K562 (cell line): ENCODE measurements around the gene COMMD4. TPM values are rescaled to one million over a fixed set of nuclear protein-coding genes. Genes with fewer than 3 reads are reported as not detected.

Source experiments
- BHLHE40 ChIP-seq: IDR thresholded peaks from 2 replicates; pipeline ENCODE4 v1.6.1; 2011; ENCODE audit warnings: low read length, improper control_type of control experiment
- L3MBTL2 ChIP-seq: fragments of 450-650 bp; IDR thresholded peaks from 2 replicates; pipeline ENCODE4 v1.6.1; 2016; ENCODE audit warnings: mild to moderate bottlenecking, moderate library complexity
- MCM2 ChIP-seq: fragments of 450-650 bp; IDR thresholded peaks from 2 replicates; pipeline ENCODE4 v1.6.1; 2017; ENCODE audit warnings: low read depth, mild to moderate bottlenecking
- PURB ChIP-seq: sonication (generic); formaldehyde crosslinking; IDR thresholded peaks from 2 replicates; pipeline ENCODE4 v1.9.0; 2021; ENCODE audit warnings: low read depth, mild to moderate bottlenecking, missing genetic modification reagents
- RUNX1 ChIP-seq: sonication (generic); IDR thresholded peaks from 2 replicates; pipeline ENCODE4 v1.6.1; 2016; ENCODE audit warnings: antibody characterized with exemption, low read depth
- SIRT6 ChIP-seq: IDR thresholded peaks from one replicate; pipeline ENCODE4 v1.6.1; 2012; ENCODE audit warnings: low read depth, mild to moderate bottlenecking, control low read depth, inconsistent platforms, low read length, moderate library complexity
- SMAD2 ChIP-seq: fragments of 150-350 bp; IDR thresholded peaks from 2 replicates; pipeline ENCODE4 v1.6.1; 2014; ENCODE audit warnings: low read depth, mild to moderate bottlenecking, low read length
- SNIP1 ChIP-seq: fragments of 450-650 bp; IDR thresholded peaks from 2 replicates; pipeline ENCODE4 v1.7.1; 2017; ENCODE audit warnings: low read depth, mild to moderate bottlenecking
- SREBF1 ChIP-seq: fragments of 150-350 bp; IDR thresholded peaks from 2 replicates; pipeline ENCODE4 v1.6.1; 2014; ENCODE audit warnings: antibody characterized with exemption, low read depth, low read length, borderline replicate concordance
- TCF3 ChIP-seq: sonication (generic); formaldehyde crosslinking; IDR thresholded peaks from 2 replicates; pipeline ENCODE4 v1.4.0; 2020; ENCODE audit warnings: mild to moderate bottlenecking, missing genetic modification reagents
- TOE1 ChIP-seq, 2 experiments: fragments of 450-650 bp in 1 of 2; sonication (generic) in 1 of 2; formaldehyde crosslinking in 1 of 2; IDR thresholded peaks; 2 replicates each; pipeline versions ENCODE4 v1.7.1 to v1.8.0; 2016 to 2022; ENCODE audit warnings: borderline replicate concordance in 2 of 2, mild to moderate bottlenecking in 2 of 2, antibody characterized with exemption in 1 of 2, inconsistent platforms in 1 of 2, low read depth in 1 of 2, missing genetic modification reagents in 1 of 2, moderate library complexity in 1 of 2
- ZNF3 ChIP-seq: fragments of 250-450 bp; sonication (Bioruptor Pico); IDR thresholded peaks from 2 replicates; pipeline ENCODE4 v1.5.0; 2021; ENCODE audit warnings: mild to moderate bottlenecking, moderate library complexity
- ZNF408 ChIP-seq: fragments of 250-450 bp; sonication (Bioruptor Pico); IDR thresholded peaks from 2 replicates; pipeline ENCODE4 v1.4.0; 2020; ENCODE audit warnings: low read depth, mild to moderate bottlenecking, moderate library complexity
- polyA plus RNA-seq, 8 experiments: library from polyadenylated mRNA; depleted of rRNA in 4 of 8; stranded (reverse) in 5 of 8; unstranded in 3 of 8; fragments of >200 nt; fragmentation: Nextera tagmentation in 2 of 8; fragmentation: Illumina TruSeq in 1 of 8; extraction: Ambion mirVana in 2 of 8; extraction: Trizol in 1 of 8; gene quantifications; 2 replicates each; pipeline versions ENCODE4 v1.2.1 to v1.2.3, GENCODE V29; 2011 to 2014; ENCODE audit warnings: inconsistent platforms in 1 of 8, missing spikeins in 1 of 8
- total RNA-seq, 7 experiments: library from RNA; depleted of rRNA in 6 of 7; stranded (reverse); fragments of >200 nt in 6 of 7; fragmentation: Illumina TruSeq in 2 of 7; extraction: Trizol in 2 of 7; gene quantifications; 2 replicates each; pipeline versions ENCODE4 v1.2.1 to v1.2.3, GENCODE V29; 2011 to 2021; ENCODE audit warnings: low replicate concordance in 1 of 7
- TF ChIP-seq, protein P1 (sequence below): fragments of 250-450 bp; sonication (Bioruptor Pico); IDR thresholded peaks from 2 replicates; pipeline ENCODE4 v1.4.0; 2020
- TF ChIP-seq, protein P2 (sequence below): fragments of 450-650 bp; formaldehyde crosslinking; conservative IDR thresholded peaks from 2 replicates; pipeline ENCODE4 v1.4.0; 2022; ENCODE audit warnings: mild to moderate bottlenecking, missing genetic modification characterization
- TF ChIP-seq, protein P3 (sequence below): fragments of 450-650 bp; IDR thresholded peaks from 2 replicates; pipeline ENCODE4 v1.6.1; 2016; ENCODE audit warnings: missing biosample characterization, missing genetic modification characterization
- TF ChIP-seq, protein P4 (sequence below): IDR thresholded peaks from 3 replicates; pipeline ENCODE4 v1.6.1; 2011; ENCODE audit warnings: borderline replicate concordance, mild to moderate bottlenecking, moderate library complexity; ENCODE audit not compliant: insufficient read length; ENCODE audit errors: extremely low read depth

The COMMD4 gene
- total and polyA plus RNA-seq, 9 of the 15 experiments (the other 6 are each of a cell fraction or from before 2014, with no cell fraction given) = 20.4 to 140 (median 63.9) TPM

DNA sequence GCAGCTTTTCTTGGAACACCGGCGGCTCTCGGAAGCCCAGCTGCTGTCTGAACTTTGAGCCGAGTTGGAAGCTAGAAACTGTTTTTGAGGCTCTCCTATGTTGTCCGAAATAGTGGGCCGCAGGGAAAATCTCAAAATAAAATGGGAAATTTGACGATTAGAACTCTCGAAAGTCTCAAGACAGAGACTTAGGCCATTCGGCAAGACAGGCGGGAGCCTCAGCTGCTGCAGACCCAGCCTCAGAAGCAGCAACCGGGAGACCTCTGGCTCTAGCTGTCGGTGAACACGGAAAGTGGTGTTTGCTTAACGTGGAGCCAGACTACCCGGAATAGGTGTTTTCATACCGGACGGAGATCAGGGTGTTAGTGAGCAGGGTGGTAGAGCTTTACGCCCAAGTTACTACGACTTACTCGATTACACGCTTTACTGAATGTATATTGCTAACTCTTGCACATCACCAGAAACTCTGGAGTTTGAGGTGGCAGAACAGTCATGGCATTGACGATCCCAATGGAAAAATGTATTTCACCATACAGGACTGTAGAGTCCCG lies 32.9 kb downstream of the COMMD4 start (continued):
- TF ChIP-seq, protein P1, sequence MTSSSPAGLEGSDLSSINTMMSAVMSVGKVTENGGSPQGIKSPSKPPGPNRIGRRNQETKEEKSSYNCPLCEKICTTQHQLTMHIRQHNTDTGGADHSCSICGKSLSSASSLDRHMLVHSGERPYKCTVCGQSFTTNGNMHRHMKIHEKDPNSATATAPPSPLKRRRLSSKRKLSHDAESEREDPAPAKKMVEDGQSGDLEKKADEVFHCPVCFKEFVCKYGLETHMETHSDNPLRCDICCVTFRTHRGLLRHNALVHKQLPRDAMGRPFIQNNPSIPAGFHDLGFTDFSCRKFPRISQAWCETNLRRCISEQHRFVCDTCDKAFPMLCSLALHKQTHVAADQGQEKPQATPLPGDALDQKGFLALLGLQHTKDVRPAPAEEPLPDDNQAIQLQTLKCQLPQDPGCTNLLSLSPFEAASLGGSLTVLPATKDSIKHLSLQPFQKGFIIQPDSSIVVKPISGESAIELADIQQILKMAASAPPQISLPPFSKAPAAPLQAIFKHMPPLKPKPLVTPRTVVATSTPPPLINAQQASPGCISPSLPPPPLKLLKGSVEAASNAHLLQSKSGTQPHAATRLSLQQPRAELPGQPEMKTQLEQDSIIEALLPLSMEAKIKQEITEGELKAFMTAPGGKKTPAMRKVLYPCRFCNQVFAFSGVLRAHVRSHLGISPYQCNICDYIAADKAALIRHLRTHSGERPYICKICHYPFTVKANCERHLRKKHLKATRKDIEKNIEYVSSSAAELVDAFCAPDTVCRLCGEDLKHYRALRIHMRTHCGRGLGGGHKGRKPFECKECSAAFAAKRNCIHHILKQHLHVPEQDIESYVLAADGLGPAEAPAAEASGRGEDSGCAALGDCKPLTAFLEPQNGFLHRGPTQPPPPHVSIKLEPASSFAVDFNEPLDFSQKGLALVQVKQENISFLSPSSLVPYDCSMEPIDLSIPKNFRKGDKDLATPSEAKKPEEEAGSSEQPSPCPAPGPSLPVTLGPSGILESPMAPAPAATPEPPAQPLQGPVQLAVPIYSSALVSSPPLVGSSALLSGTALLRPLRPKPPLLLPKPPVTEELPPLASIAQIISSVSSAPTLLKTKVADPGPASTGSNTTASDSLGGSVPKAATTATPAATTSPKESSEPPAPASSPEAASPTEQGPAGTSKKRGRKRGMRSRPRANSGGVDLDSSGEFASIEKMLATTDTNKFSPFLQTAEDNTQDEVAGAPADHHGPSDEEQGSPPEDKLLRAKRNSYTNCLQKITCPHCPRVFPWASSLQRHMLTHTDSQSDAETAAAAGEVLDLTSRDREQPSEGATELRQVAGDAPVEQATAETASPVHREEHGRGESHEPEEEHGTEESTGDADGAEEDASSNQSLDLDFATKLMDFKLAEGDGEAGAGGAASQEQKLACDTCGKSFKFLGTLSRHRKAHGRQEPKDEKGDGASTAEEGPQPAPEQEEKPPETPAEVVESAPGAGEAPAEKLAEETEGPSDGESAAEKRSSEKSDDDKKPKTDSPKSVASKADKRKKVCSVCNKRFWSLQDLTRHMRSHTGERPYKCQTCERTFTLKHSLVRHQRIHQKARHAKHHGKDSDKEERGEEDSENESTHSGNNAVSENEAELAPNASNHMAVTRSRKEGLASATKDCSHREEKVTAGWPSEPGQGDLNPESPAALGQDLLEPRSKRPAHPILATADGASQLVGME (CRISPR knock-in tag) = no peak
- TF ChIP-seq, protein P2, sequence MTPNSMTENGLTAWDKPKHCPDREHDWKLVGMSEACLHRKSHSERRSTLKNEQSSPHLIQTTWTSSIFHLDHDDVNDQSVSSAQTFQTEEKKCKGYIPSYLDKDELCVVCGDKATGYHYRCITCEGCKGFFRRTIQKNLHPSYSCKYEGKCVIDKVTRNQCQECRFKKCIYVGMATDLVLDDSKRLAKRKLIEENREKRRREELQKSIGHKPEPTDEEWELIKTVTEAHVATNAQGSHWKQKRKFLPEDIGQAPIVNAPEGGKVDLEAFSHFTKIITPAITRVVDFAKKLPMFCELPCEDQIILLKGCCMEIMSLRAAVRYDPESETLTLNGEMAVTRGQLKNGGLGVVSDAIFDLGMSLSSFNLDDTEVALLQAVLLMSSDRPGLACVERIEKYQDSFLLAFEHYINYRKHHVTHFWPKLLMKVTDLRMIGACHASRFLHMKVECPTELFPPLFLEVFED = no peak; the same call in 1 of the 2 replicates
- TF ChIP-seq, protein P3, sequence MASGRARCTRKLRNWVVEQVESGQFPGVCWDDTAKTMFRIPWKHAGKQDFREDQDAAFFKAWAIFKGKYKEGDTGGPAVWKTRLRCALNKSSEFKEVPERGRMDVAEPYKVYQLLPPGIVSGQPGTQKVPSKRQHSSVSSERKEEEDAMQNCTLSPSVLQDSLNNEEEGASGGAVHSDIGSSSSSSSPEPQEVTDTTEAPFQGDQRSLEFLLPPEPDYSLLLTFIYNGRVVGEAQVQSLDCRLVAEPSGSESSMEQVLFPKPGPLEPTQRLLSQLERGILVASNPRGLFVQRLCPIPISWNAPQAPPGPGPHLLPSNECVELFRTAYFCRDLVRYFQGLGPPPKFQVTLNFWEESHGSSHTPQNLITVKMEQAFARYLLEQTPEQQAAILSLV (tag) = no peak
- TF ChIP-seq ZNF408 (CRISPR knock-in tag) (no peak), BHLHE40 (no peak), MCM2 (no peak), ZNF3 (CRISPR knock-in tag) (no peak), TCF3 (CRISPR knock-in tag) (no peak), SREBF1 (no peak), SNIP1 (0 out of 2 replicates have a peak, but pooled peaks have one; percentile 1), L3MBTL2 (peak; percentile 37), SIRT6 (no peak), RUNX1 (no peak), PURB (CRISPR knock-in tag) (no peak), SMAD2 (no peak), TOE1 (IDR thresholded peaks at IDR 0.05; ENCODE audit: borderline replicate concordance) (peak; percentile 10; the same call in 1 of the 2 replicates), TOE1 (CRISPR knock-in tag; IDR thresholded peaks at IDR 0.05; ENCODE audit: borderline replicate concordance, low read depth) (no peak)
- TF ChIP-seq, protein P4, sequence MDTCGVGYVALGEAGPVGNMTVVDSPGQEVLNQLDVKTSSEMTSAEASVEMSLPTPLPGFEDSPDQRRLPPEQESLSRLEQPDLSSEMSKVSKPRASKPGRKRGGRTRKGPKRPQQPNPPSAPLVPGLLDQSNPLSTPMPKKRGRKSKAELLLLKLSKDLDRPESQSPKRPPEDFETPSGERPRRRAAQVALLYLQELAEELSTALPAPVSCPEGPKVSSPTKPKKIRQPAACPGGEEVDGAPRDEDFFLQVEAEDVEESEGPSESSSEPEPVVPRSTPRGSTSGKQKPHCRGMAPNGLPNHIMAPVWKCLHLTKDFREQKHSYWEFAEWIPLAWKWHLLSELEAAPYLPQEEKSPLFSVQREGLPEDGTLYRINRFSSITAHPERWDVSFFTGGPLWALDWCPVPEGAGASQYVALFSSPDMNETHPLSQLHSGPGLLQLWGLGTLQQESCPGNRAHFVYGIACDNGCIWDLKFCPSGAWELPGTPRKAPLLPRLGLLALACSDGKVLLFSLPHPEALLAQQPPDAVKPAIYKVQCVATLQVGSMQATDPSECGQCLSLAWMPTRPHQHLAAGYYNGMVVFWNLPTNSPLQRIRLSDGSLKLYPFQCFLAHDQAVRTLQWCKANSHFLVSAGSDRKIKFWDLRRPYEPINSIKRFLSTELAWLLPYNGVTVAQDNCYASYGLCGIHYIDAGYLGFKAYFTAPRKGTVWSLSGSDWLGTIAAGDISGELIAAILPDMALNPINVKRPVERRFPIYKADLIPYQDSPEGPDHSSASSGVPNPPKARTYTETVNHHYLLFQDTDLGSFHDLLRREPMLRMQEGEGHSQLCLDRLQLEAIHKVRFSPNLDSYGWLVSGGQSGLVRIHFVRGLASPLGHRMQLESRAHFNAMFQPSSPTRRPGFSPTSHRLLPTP = no peak
